Measurements from ENCODE around the gene TTLL11.

DNA sequence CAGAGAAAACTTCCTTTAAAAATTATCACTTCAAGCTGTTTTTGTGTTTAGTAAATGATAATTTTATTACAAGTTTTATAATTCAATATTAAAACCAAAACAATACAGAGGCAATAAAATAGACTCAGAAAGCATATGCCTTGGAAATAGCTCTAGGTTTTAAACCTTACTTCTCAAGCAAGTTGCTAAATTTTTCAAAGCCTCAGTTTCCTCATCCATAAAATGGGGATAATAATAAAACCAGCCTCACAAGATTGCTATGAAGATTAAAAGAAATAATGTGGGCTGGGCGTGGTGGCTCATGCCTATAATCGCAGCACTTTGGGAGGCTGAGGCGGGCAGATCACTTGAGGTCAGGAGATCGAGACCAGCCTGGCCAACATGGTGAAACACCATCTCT is 62.8 kb downstream of the TTLL11 start:
- TF ChIP-seq, protein P1, sequence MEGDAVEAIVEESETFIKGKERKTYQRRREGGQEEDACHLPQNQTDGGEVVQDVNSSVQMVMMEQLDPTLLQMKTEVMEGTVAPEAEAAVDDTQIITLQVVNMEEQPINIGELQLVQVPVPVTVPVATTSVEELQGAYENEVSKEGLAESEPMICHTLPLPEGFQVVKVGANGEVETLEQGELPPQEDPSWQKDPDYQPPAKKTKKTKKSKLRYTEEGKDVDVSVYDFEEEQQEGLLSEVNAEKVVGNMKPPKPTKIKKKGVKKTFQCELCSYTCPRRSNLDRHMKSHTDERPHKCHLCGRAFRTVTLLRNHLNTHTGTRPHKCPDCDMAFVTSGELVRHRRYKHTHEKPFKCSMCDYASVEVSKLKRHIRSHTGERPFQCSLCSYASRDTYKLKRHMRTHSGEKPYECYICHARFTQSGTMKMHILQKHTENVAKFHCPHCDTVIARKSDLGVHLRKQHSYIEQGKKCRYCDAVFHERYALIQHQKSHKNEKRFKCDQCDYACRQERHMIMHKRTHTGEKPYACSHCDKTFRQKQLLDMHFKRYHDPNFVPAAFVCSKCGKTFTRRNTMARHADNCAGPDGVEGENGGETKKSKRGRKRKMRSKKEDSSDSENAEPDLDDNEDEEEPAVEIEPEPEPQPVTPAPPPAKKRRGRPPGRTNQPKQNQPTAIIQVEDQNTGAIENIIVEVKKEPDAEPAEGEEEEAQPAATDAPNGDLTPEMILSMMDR (IDR thresholded peaks at IDR 0.05; ENCODE audit: poor library complexity), result no peak
- TF ChIP-seq EZH2 (IDR thresholded peaks at IDR 0.05; ENCODE audit: borderline replicate concordance) (no peak), EZH2phosphoT487 (IDR thresholded peaks at IDR 0.05; ENCODE audit: low read depth, severe bottlenecking, unreplicated experiment) (no peak)

All from hepatocyte (in vitro differentiated cells).